GM23338 (cell line): ENCODE data around the gene DCT. TPM values are rescaled to one million over a fixed set of nuclear protein-coding genes. Genes with fewer than 3 reads are reported as not detected.

Experiments used
- ATAC-seq: fragments of 200-7000 bp; cut with Tn5 transposase; 3 replicates; pipeline ENCODE4 v1.9.1; 2020
- DNase-seq: peaks from one replicate; pipeline ENCODE4 v3.0.0-alpha.2; 2015; ENCODE audit warnings: low spot score
- H2AFZ ChIP-seq: fragments of 200-600 bp; sonication (generic); 2 replicates; pipeline ENCODE4 v1.8.0; 2016; ENCODE audit warnings: antibody characterized with exemption, mild to moderate bottlenecking, moderate library complexity
- H3F3A ChIP-seq: fragments of 200-600 bp; sonication (generic); replicated peaks from 2 replicates; pipeline ENCODE4 v1.8.0; 2017; ENCODE audit warnings: antibody characterized with exemption, mixed run types, low read depth
- H3K27ac ChIP-seq: fragments of 200-600 bp; sonication (generic); 2 replicates; pipeline ENCODE4 v1.6.1; 2016; ENCODE audit warnings: low read depth
- H3K27me3 ChIP-seq: fragments of 200-600 bp; sonication (generic); 2 replicates; pipeline ENCODE4 v1.8.0; 2016; ENCODE audit warnings: mild to moderate bottlenecking, mixed run types, moderate library complexity; ENCODE audit not compliant: insufficient read depth
- H3K36me3 ChIP-seq: fragments of 200-600 bp; sonication (generic); 2 replicates; pipeline ENCODE4 v1.8.0; 2016; ENCODE audit warnings: mild to moderate bottlenecking; ENCODE audit not compliant: insufficient read depth
- H3K4me1 ChIP-seq: fragments of 200-600 bp; sonication (generic); 2 replicates; pipeline ENCODE4 v1.8.0; 2016; ENCODE audit warnings: mild to moderate bottlenecking, moderate library complexity; ENCODE audit not compliant: insufficient read depth
- H3K4me2 ChIP-seq: fragments of 200-600 bp; sonication (generic); 2 replicates; pipeline ENCODE4 v1.7.1; 2017; ENCODE audit warnings: mixed run types
- H3K4me3 ChIP-seq: fragments of 200-600 bp; sonication (generic); 2 replicates; pipeline ENCODE4 v1.6.1; 2016; ENCODE audit warnings: mixed run types
- H3K79me2 ChIP-seq: fragments of 200-600 bp; sonication (generic); replicated peaks from 2 replicates; pipeline ENCODE4 v1.8.0; 2017; ENCODE audit warnings: mild to moderate bottlenecking; ENCODE audit not compliant: insufficient read depth
- H3K9me2 ChIP-seq: fragments of 200-600 bp; sonication (generic); 2 replicates; pipeline ENCODE4 v1.8.0; 2017; ENCODE audit not compliant: insufficient read depth
- H4K20me1 ChIP-seq: fragments of 200-600 bp; sonication (generic); replicated peaks from 2 replicates; pipeline ENCODE4 v1.8.0; 2017; ENCODE audit warnings: mild to moderate bottlenecking; ENCODE audit not compliant: insufficient read depth
- H3K27ac Mint-ChIP-seq: 2 replicates; pipeline ENCODE4 v1.8.0; 2020; ENCODE audit warnings: inconsistent platforms, mild to moderate bottlenecking, moderate library complexity, mixed read lengths
- H3K27me3 Mint-ChIP-seq: 3 replicates; pipeline ENCODE4 v1.8.0; 2022; ENCODE audit warnings: low read depth, mild to moderate bottlenecking, moderate library complexity, mixed read lengths, inconsistent platforms; ENCODE audit not compliant: insufficient read depth, poor library complexity
- H3K36me3 Mint-ChIP-seq: 3 replicates; pipeline ENCODE4 v1.8.0; 2021; ENCODE audit warnings: low read depth, mild to moderate bottlenecking, inconsistent platforms, moderate library complexity, mixed read lengths
- H3K4me1 Mint-ChIP-seq: 3 replicates; pipeline ENCODE4 v1.8.0; 2020; ENCODE audit warnings: mild to moderate bottlenecking, inconsistent platforms, mixed read lengths
- H3K4me3 Mint-ChIP-seq: 3 replicates; pipeline ENCODE4 v1.8.0; 2021; ENCODE audit warnings: moderate library complexity, mild to moderate bottlenecking, inconsistent platforms, mixed read lengths
- H3K9me3 Mint-ChIP-seq: 3 replicates; pipeline ENCODE4 v1.8.0; 2020; ENCODE audit warnings: moderate library complexity, mild to moderate bottlenecking, inconsistent platforms, mixed read lengths
- CREB1 ChIP-seq: fragments of 250-450 bp; sonication (Bioruptor Pico); IDR thresholded peaks from 2 replicates; pipeline ENCODE4 v1.5.0; 2020; ENCODE audit warnings: low read depth, mild to moderate bottlenecking, moderate library complexity
- EZH2 ChIP-seq: fragments of 200-600 bp; sonication (generic); IDR thresholded peaks from one replicate; pipeline ENCODE4 v1.8.0; 2017; ENCODE audit warnings: antibody characterized with exemption, mild to moderate bottlenecking, low read depth; ENCODE audit not compliant: unreplicated experiment
- EZH2phosphoT487 ChIP-seq: fragments of 200-600 bp; sonication (generic); IDR thresholded peaks from one replicate; pipeline ENCODE4 v1.8.1; 2018; ENCODE audit warnings: antibody characterized with exemption; ENCODE audit not compliant: unreplicated experiment
- JUNB ChIP-seq: IDR thresholded peaks from one replicate; pipeline ENCODE4 v1.6.1; 2016; ENCODE audit warnings: antibody characterized with exemption; ENCODE audit not compliant: unreplicated experiment
- NANOG ChIP-seq: IDR thresholded peaks from 2 replicates; pipeline ENCODE4 v1.6.1; 2016; ENCODE audit warnings: antibody characterized with exemption, borderline replicate concordance
- POLR2AphosphoS5 ChIP-seq: IDR thresholded peaks from 2 replicates; pipeline ENCODE4 v1.6.1; 2016; ENCODE audit warnings: antibody characterized with exemption, low read depth
- STAT1 ChIP-seq: IDR thresholded peaks from one replicate; pipeline ENCODE4 v1.6.1; 2016; ENCODE audit warnings: antibody characterized with exemption; ENCODE audit not compliant: unreplicated experiment
- ZNF114 ChIP-seq: fragments of 250-450 bp; sonication (Bioruptor Pico); IDR thresholded peaks from 2 replicates; pipeline ENCODE4 v1.5.0; 2020; ENCODE audit warnings: mild to moderate bottlenecking, moderate library complexity
- ZNF331 ChIP-seq: fragments of 250-450 bp; sonication (Bioruptor Pico); IDR thresholded peaks from 2 replicates; pipeline ENCODE4 v1.5.0; 2020; ENCODE audit warnings: low read depth, mild to moderate bottlenecking, moderate library complexity
- polyA plus RNA-seq: library from polyadenylated mRNA; unstranded; fragments of >200 nt; fragmentation: Nextera tagmentation; extraction: Ambion mirVana; gene quantifications from 2 replicates; pipeline ENCODE4 v1.2.1, GENCODE V29; 2016
- total RNA-seq: library from RNA; depleted of rRNA; stranded (reverse); fragments of >200 nt; shearing (Covaris generic); gene quantifications from 2 replicates; pipeline ENCODE4 v1.2.3, GENCODE V29; 2014
- TF ChIP-seq, protein P1 (sequence below): IDR thresholded peaks from 2 replicates; pipeline ENCODE4 v1.6.1; 2016; ENCODE audit warnings: antibody characterized with exemption
- TF ChIP-seq, protein P2 (sequence below): IDR thresholded peaks from one replicate; pipeline ENCODE4 v1.6.1; 2018; ENCODE audit warnings: antibody characterized with exemption; ENCODE audit not compliant: unreplicated experiment
- TF ChIP-seq, protein P3 (sequence below), 2 experiments: fragments of 200-600 bp in 1 of 2; sonication (generic) in 1 of 2; conservative IDR thresholded peaks; 2 replicates each; pipeline versions ENCODE4 v1.5.1 to v1.6.1; 2016 to 2017; ENCODE audit warnings: antibody characterized with exemption in 2 of 2, low read depth in 2 of 2, mild to moderate bottlenecking in 2 of 2, moderate library complexity in 1 of 2
- TF ChIP-seq, protein P4 (sequence below): fragments of 250-450 bp; sonication (Bioruptor Pico); IDR thresholded peaks from 2 replicates; pipeline ENCODE4 v1.5.0; 2020; ENCODE audit warnings: mild to moderate bottlenecking, moderate library complexity

Gene DCT
- total and polyA plus RNA-seq, 2 experiments from 2014 or later, result 0.14 TPM; not detected in 1

DNA sequence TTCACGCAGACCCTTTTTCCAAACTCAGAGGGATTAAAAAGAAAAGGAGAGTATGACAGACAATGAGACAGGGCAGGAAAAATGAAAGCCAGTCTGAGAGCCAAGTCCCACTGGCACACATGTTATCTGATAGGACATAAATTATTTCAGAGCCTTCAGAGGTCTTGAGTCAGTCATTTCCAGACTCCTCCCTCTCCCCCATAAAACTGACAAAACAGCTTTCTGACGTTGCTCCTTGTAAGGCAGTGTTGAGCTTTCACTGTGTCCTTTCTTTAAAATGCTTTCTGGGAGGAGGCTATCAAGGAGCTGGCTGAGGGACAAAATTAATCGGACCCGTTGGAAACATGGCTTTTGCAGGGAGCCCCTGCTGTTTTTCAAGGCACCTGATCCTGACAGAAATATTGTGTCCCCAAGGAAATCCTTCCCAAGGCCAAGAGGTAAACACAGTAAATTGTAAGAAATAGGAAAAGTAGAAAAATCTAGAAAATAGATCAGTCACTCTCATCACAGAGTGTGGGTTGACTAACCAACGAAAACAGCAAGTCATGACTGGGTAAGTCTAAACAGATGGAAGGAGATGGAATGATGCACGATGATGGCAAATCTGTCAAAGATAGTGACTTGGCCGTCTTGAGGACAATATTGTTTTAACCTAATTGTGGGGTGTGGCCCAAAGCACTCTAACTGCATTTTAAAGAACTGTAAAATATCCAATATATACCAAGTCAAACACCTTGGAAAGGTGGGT is 89.7 kb downstream of the DCT start:
- no peaks in the 10 kb centered on the region; the same call in none of the 2 replicates for H3K4me1 ChIP-seq
- H3K4me3 ChIP-seq, result no peak overlapping the region
- H3K9me2 ChIP-seq, result no peaks in the 10 kb centered on the region
- Mint-ChIP-seq H3K27ac (no peak overlapping the region; the same call in 1 of the 2 replicates), H3K27me3 (peaks cover 3% of the 10 kb centered on the region), H3K4me3 (no peak overlapping the region), H3K9me3 (no peaks in the 10 kb centered on the region), H3K4me1 (peaks cover 12% of the 10 kb centered on the region), H3K36me3 (no peaks in the 10 kb centered on the region)
- H3F3A ChIP-seq, result no peaks in the 10 kb centered on the region
- H4K20me1 ChIP-seq, result no peaks in the 10 kb centered on the region
- ATAC-seq, result no peak
- no peak overlapping the region for H2AFZ ChIP-seq
- H3K79me2 ChIP-seq, result no peaks in the 10 kb centered on the region
- H3K27me3 ChIP-seq, result no peaks in the 10 kb centered on the region
- no peaks in the 10 kb centered on the region for H3K36me3 ChIP-seq
- no peak overlapping the region for H3K27ac ChIP-seq
- DNase-seq, result no peak
- no peak overlapping the region for H3K4me2 ChIP-seq
- TF ChIP-seq JUNB (no peak), STAT1 (no peak), ZNF331 (CRISPR knock-in tag) (no peak), ZNF114 (CRISPR knock-in tag) (no peak), NANOG (no peak), EZH2 (no peak), EZH2phosphoT487 (no peak), POLR2AphosphoS5 (no peak), CREB1 (CRISPR knock-in tag) (no peak)
- TF ChIP-seq, protein P1, sequence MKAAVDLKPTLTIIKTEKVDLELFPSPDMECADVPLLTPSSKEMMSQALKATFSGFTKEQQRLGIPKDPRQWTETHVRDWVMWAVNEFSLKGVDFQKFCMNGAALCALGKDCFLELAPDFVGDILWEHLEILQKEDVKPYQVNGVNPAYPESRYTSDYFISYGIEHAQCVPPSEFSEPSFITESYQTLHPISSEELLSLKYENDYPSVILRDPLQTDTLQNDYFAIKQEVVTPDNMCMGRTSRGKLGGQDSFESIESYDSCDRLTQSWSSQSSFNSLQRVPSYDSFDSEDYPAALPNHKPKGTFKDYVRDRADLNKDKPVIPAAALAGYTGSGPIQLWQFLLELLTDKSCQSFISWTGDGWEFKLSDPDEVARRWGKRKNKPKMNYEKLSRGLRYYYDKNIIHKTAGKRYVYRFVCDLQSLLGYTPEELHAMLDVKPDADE, result no peak
- TF ChIP-seq, protein P2, sequence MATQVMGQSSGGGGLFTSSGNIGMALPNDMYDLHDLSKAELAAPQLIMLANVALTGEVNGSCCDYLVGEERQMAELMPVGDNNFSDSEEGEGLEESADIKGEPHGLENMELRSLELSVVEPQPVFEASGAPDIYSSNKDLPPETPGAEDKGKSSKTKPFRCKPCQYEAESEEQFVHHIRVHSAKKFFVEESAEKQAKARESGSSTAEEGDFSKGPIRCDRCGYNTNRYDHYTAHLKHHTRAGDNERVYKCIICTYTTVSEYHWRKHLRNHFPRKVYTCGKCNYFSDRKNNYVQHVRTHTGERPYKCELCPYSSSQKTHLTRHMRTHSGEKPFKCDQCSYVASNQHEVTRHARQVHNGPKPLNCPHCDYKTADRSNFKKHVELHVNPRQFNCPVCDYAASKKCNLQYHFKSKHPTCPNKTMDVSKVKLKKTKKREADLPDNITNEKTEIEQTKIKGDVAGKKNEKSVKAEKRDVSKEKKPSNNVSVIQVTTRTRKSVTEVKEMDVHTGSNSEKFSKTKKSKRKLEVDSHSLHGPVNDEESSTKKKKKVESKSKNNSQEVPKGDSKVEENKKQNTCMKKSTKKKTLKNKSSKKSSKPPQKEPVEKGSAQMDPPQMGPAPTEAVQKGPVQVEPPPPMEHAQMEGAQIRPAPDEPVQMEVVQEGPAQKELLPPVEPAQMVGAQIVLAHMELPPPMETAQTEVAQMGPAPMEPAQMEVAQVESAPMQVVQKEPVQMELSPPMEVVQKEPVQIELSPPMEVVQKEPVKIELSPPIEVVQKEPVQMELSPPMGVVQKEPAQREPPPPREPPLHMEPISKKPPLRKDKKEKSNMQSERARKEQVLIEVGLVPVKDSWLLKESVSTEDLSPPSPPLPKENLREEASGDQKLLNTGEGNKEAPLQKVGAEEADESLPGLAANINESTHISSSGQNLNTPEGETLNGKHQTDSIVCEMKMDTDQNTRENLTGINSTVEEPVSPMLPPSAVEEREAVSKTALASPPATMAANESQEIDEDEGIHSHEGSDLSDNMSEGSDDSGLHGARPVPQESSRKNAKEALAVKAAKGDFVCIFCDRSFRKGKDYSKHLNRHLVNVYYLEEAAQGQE, result no peak
- TF ChIP-seq, protein P3, sequence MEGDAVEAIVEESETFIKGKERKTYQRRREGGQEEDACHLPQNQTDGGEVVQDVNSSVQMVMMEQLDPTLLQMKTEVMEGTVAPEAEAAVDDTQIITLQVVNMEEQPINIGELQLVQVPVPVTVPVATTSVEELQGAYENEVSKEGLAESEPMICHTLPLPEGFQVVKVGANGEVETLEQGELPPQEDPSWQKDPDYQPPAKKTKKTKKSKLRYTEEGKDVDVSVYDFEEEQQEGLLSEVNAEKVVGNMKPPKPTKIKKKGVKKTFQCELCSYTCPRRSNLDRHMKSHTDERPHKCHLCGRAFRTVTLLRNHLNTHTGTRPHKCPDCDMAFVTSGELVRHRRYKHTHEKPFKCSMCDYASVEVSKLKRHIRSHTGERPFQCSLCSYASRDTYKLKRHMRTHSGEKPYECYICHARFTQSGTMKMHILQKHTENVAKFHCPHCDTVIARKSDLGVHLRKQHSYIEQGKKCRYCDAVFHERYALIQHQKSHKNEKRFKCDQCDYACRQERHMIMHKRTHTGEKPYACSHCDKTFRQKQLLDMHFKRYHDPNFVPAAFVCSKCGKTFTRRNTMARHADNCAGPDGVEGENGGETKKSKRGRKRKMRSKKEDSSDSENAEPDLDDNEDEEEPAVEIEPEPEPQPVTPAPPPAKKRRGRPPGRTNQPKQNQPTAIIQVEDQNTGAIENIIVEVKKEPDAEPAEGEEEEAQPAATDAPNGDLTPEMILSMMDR (conservative IDR thresholded peaks at IDR 0.05; ENCODE audit: low read depth in 2 of 2), result no peak
- TF ChIP-seq, protein P4, sequence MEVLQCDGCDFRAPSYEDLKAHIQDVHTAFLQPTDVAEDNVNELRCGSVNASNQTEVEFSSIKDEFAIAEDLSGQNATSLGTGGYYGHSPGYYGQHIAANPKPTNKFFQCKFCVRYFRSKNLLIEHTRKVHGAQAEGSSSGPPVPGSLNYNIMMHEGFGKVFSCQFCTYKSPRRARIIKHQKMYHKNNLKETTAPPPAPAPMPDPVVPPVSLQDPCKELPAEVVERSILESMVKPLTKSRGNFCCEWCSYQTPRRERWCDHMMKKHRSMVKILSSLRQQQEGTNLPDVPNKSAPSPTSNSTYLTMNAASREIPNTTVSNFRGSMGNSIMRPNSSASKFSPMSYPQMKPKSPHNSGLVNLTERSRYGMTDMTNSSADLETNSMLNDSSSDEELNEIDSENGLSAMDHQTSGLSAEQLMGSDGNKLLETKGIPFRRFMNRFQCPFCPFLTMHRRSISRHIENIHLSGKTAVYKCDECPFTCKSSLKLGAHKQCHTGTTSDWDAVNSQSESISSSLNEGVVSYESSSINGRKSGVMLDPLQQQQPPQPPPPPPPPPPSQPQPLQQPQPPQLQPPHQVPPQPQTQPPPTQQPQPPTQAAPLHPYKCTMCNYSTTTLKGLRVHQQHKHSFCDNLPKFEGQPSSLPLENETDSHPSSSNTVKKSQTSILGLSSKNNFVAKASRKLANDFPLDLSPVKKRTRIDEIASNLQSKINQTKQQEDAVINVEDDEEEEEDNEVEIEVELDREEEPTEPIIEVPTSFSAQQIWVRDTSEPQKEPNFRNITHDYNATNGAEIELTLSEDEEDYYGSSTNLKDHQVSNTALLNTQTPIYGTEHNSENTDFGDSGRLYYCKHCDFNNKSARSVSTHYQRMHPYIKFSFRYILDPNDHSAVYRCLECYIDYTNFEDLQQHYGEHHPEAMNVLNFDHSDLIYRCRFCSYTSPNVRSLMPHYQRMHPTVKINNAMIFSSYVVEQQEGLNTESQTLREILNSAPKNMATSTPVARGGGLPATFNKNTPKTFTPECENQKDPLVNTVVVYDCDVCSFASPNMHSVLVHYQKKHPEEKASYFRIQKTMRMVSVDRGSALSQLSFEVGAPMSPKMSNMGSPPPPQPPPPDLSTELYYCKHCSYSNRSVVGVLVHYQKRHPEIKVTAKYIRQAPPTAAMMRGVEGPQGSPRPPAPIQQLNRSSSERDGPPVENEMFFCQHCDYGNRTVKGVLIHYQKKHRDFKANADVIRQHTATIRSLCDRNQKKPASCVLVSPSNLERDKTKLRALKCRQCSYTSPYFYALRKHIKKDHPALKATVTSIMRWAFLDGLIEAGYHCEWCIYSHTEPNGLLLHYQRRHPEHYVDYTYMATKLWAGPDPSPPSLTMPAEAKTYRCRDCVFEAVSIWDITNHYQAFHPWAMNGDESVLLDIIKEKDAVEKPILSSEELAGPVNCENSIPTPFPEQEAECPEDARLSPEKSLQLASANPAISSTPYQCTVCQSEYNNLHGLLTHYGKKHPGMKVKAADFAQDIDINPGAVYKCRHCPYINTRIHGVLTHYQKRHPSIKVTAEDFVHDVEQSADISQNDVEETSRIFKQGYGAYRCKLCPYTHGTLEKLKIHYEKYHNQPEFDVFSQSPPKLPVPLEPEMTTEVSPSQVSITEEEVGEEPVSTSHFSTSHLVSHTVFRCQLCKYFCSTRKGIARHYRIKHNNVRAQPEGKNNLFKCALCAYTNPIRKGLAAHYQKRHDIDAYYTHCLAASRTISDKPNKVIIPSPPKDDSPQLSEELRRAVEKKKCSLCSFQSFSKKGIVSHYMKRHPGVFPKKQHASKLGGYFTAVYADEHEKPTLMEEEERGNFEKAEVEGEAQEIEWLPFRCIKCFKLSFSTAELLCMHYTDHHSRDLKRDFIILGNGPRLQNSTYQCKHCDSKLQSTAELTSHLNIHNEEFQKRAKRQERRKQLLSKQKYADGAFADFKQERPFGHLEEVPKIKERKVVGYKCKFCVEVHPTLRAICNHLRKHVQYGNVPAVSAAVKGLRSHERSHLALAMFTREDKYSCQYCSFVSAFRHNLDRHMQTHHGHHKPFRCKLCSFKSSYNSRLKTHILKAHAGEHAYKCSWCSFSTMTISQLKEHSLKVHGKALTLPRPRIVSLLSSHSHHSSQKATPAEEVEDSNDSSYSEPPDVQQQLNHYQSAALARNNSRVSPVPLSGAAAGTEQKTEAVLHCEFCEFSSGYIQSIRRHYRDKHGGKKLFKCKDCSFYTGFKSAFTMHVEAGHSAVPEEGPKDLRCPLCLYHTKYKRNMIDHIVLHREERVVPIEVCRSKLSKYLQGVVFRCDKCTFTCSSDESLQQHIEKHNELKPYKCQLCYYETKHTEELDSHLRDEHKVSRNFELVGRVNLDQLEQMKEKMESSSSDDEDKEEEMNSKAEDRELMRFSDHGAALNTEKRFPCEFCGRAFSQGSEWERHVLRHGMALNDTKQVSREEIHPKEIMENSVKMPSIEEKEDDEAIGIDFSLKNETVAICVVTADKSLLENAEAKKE, result no peak
